GM12878 (cell line): Measurements from ENCODE around the gene RPS19BP1. TPM values are rescaled to one million over a fixed set of nuclear protein-coding genes. Genes with fewer than 3 reads are reported as not detected.

ENCODE experiments used
- ATAC-seq: fragments of 200-7000 bp; cut with Tn5 transposase; 3 replicates; pipeline ENCODE4 v1.9.1; 2020; ENCODE audit warnings: mild to moderate bottlenecking, moderate library complexity
- BruUV-seq: library from RNA; stranded (reverse); fragments of 400-500 nt; replicated peaks from 2 replicates; lab custom pipeline; 2021; lab: Mats Ljungman, UMichigan
- CTCF ChIA-PET: fragments of 300-600 bp; sonication (Branson Sonifier 250); formaldehyde crosslinking; extraction: SDS; loops from one replicate; lab custom pipeline; 2021; ENCODE audit warnings: inconsistent platforms; lab: Yijun Ruan, JAX
- POLR2A ChIA-PET: fragments of 350-600 bp; formaldehyde crosslinking; extraction: SDS; loops from one replicate; lab custom pipeline; 2021; ENCODE audit warnings: inconsistent platforms; lab: Charles Lee
- RAD21 ChIA-PET: fragments of 300-600 bp; sonication (Branson Sonifier 250); formaldehyde crosslinking; loops from one replicate; lab custom pipeline; 2023; ENCODE audit warnings: antibody characterized with exemption; ENCODE audit not compliant: unreplicated experiment; lab: Charles Lee
- SMC1A ChIA-PET: fragments of 300-600 bp; sonication (Branson Sonifier 250); formaldehyde crosslinking; loops from one replicate; lab custom pipeline; 2023; ENCODE audit not compliant: unreplicated experiment, uncharacterized antibody; lab: Charles Lee
- DNase-seq: peaks from one replicate; pipeline ENCODE4 v3.0.0-alpha.2; 2011; ENCODE audit warnings: low read depth, low spot score
- FAIRE-seq: peaks from 3 replicates; lab custom pipeline; 2011; peaks lifted over from hg19 to GRCh38; lab: Jason Lieb, UNC
- H2AFZ ChIP-seq: 2 replicates; pipeline ENCODE4 v1.6.0; 2011; ENCODE audit warnings: low read depth, low read length, control low read depth; ENCODE audit not compliant: control insufficient read depth
- H3K27ac ChIP-seq: 2 replicates; pipeline ENCODE4 v1.5.1; 2011; ENCODE audit warnings: control low read depth; ENCODE audit not compliant: control insufficient read depth, insufficient read depth
- H3K27me3 ChIP-seq, 2 experiments: replicated peaks in 1 of 2; 2 replicates each; pipeline versions ENCODE4 v1.6.0 to v1.6.1; 2011; ENCODE audit warnings: low read length in 1 of 2; ENCODE audit not compliant: control insufficient read depth in 2 of 2, insufficient read depth in 2 of 2
- H3K36me3 ChIP-seq, 2 experiments: 2 replicates each; pipeline ENCODE4 v1.5.1; 2011; ENCODE audit warnings: low read length in 1 of 2; ENCODE audit not compliant: control insufficient read depth in 2 of 2, insufficient read depth in 2 of 2
- H3K4me1 ChIP-seq: 2 replicates; pipeline ENCODE4 v1.6.1; 2011; ENCODE audit warnings: mild to moderate bottlenecking, low read length, moderate library complexity, mixed read lengths; ENCODE audit not compliant: control insufficient read depth, insufficient read depth
- H3K4me2 ChIP-seq: 2 replicates; pipeline ENCODE4 v1.6.0; 2011; ENCODE audit warnings: control low read depth; ENCODE audit not compliant: control insufficient read depth, insufficient read depth
- H3K4me3 ChIP-seq: fragments of 200-600 bp; sonication (generic); 2 replicates; pipeline ENCODE4 v1.5.1; 2016
- H3K79me2 ChIP-seq: 2 replicates; pipeline ENCODE4 v1.6.0; 2011; ENCODE audit warnings: low read length; ENCODE audit not compliant: control insufficient read depth, insufficient read depth
- H3K9ac ChIP-seq: 2 replicates; pipeline ENCODE4 v1.8.0; 2011; ENCODE audit warnings: low read length, control low read depth, mixed read lengths; ENCODE audit not compliant: control insufficient read depth, insufficient read depth
- H3K9me3 ChIP-seq: replicated peaks from 3 replicates; pipeline ENCODE4 v1.5.1; 2011; ENCODE audit warnings: mild to moderate bottlenecking, low read length; ENCODE audit not compliant: control insufficient read depth, insufficient read depth
- H4K20me1 ChIP-seq: 2 replicates; pipeline ENCODE4 v1.6.0; 2011; ENCODE audit not compliant: control insufficient read depth, insufficient read depth
- BACH1 ChIP-seq: fragments of 450-650 bp; IDR thresholded peaks from 2 replicates; pipeline ENCODE4 v1.6.1; 2017; ENCODE audit warnings: mild to moderate bottlenecking, borderline replicate concordance
- BCLAF1 ChIP-seq: fragments of 450-650 bp; IDR thresholded peaks from 2 replicates; pipeline ENCODE4 v1.6.1; 2017; ENCODE audit warnings: antibody characterized with exemption, mild to moderate bottlenecking, moderate library complexity
- EP300 ChIP-seq, 2 experiments: fragments of 150-350 bp in 1 of 2; IDR thresholded peaks; 2 replicates each; pipeline ENCODE4 v1.6.1; 2011 to 2012; ENCODE audit warnings: low read depth in 2 of 2, low read length in 2 of 2, borderline replicate concordance in 1 of 2, improper control_type of control experiment in 1 of 2, inconsistent platforms in 1 of 2; ENCODE audit not compliant: control insufficient read depth in 1 of 2
- JUND ChIP-seq: IDR thresholded peaks from 2 replicates; pipeline ENCODE4 v1.6.1; 2012; ENCODE audit warnings: low read depth, mild to moderate bottlenecking, low read length, improper control_type of control experiment, moderate library complexity
- NFXL1 ChIP-seq: fragments of 450-650 bp; IDR thresholded peaks from 2 replicates; pipeline ENCODE4 v1.6.1; 2017; ENCODE audit warnings: antibody characterized with exemption, mild to moderate bottlenecking, borderline replicate concordance
- PBX3 ChIP-seq: IDR thresholded peaks from 2 replicates; pipeline ENCODE4 v1.6.1; 2011; ENCODE audit warnings: mild to moderate bottlenecking, low read depth, low read length, moderate library complexity; ENCODE audit not compliant: insufficient replicate concordance
- SMARCA5 ChIP-seq: fragments of 450-650 bp; IDR thresholded peaks from 2 replicates; pipeline ENCODE4 v1.6.1; 2017; ENCODE audit warnings: mild to moderate bottlenecking
- TARDBP ChIP-seq: IDR thresholded peaks from 2 replicates; pipeline ENCODE4 v1.6.1; 2016; ENCODE audit warnings: borderline replicate concordance
- TCF12 ChIP-seq: IDR thresholded peaks from 2 replicates; pipeline ENCODE4 v1.6.1; 2011; ENCODE audit warnings: low read depth, mild to moderate bottlenecking, low read length
- TCF7 ChIP-seq: IDR thresholded peaks from 2 replicates; pipeline ENCODE4 v1.6.1; 2014; ENCODE audit warnings: antibody characterized with exemption, borderline replicate concordance
- ZBTB4 ChIP-seq: fragments of 450-650 bp; formaldehyde crosslinking; IDR thresholded peaks from 2 replicates; pipeline ENCODE4 v1.4.0; 2022; ENCODE audit warnings: mild to moderate bottlenecking, moderate library complexity
- ZBTB40 ChIP-seq: fragments of 450-650 bp; IDR thresholded peaks from 2 replicates; pipeline ENCODE4 v1.6.1; 2016; ENCODE audit warnings: mild to moderate bottlenecking, moderate library complexity, borderline replicate concordance
- ZNF622 ChIP-seq: fragments of 450-650 bp; IDR thresholded peaks from 2 replicates; pipeline ENCODE4 v1.6.1; 2017; ENCODE audit warnings: mild to moderate bottlenecking, inconsistent platforms
- WGBS: methylation state at CpG from one replicate; pipeline ENCODE4 v1.1.6; 2016; ENCODE audit warnings: low lambda C conversion rate; ENCODE audit not compliant: insufficient replicate concordance, insufficient coverage; ENCODE audit errors: missing lambda C conversion rate; 5-methylcytosine and 5-hydroxymethylcytosine counted together
- in situ Hi-C: fragments of 300-500 bp; cut with MboI; formaldehyde crosslinking; loops from 9 replicates; pipeline ENCODE4 v1.14.3; 2018; ENCODE audit warnings: mixed read lengths
- intact Hi-C: fragments of 100-400 bp; cut with micrococcal nuclease; formaldehyde crosslinking; loops from one replicate; pipeline ENCODE4 v1.14.2; 2022; ENCODE audit not compliant: unreplicated experiment
- polyA plus RNA-seq, 11 experiments: library from polyadenylated mRNA; depleted of rRNA in 4 of 11; unstranded in 6 of 11; stranded (reverse) in 5 of 11; fragments of >200 nt; fragmentation: Nextera tagmentation in 4 of 11; fragmentation: Illumina TruSeq in 1 of 11; extraction: Ambion mirVana in 4 of 11; extraction: Trizol in 1 of 11; gene quantifications; 1 replicate in 1 of 11; 2 replicates in 10 of 11; pipeline versions ENCODE4 v1.2.1 to v1.2.3, GENCODE V29; 2011 to 2016; ENCODE audit warnings: inconsistent platforms in 2 of 11, missing spikeins in 2 of 11, low read depth in 1 of 11
- total RNA-seq, 4 experiments: library from RNA; depleted of rRNA in 3 of 4; stranded (reverse); fragments of >200 nt in 3 of 4; fragmentation: Illumina TruSeq in 1 of 4; extraction: Trizol in 1 of 4; gene quantifications; 2 replicates each; pipeline versions ENCODE4 v1.2.1 to v1.2.3, GENCODE V29; 2013 to 2021

The RPS19BP1 gene
- total and polyA plus RNA-seq, 10 of the 15 experiments (the other 5 are each of a cell fraction or from before 2014, with no cell fraction given): 2.7 to 206 (median 78.6) TPM

- no TSS peak for BruUV-seq
- H2AFZ ChIP-seq: no peak overlapping the region
- H3K4me2 ChIP-seq: no peak overlapping the region
- H3K4me3 ChIP-seq: no peak overlapping the region
- no peaks in the 10 kb centered on the region for H3K36me3 ChIP-seq
- no peak for FAIRE-seq
- intact Hi-C loops: no loop called here
- H3K79me2 ChIP-seq: no peaks in the 10 kb centered on the region
- in situ Hi-C loops: no loop called here
- DNase-seq: no peak
- ChIA-PET POLR2A (no interaction called here), SMC1A (interaction anchor here (3.0 kb wide), 1 partner anchor 470 kb away, joined by 11 read pairs; no protein-coding TSS in a partner anchor), RAD21 (no interaction called here), CTCF (no interaction called here)
- H3K9me3 ChIP-seq: no peaks in the 10 kb centered on the region
- no peak overlapping the region for H3K27ac ChIP-seq
- ATAC-seq: no peak
- H4K20me1 ChIP-seq: no peaks in the 10 kb centered on the region
- WGBS: 2% methylated on average over 3 of the region's 3 CpGs
- peaks cover 6 to 17% of the 10 kb centered on the region in 2 experiments for H3K27me3 ChIP-seq
- no peak overlapping the region for H3K9ac ChIP-seq
- no peaks in the 10 kb centered on the region for H3K4me1 ChIP-seq
- TF ChIP-seq ZBTB4 (CRISPR knock-in tag): no peak
- no peak for TF ChIP-seq EP300 (IDR thresholded peaks at IDR 0.05; ENCODE audit: borderline replicate concordance in 1 of 2, control insufficient read depth in 1 of 2, low read depth in 2 of 2, low read length in 2 of 2)
- no peak for TF ChIP-seq NFXL1
- TF ChIP-seq PBX3: no peak
- no peak for TF ChIP-seq JUND
- TF ChIP-seq TARDBP: no peak
- no peak for TF ChIP-seq BACH1
- no peak for TF ChIP-seq SMARCA5
- TF ChIP-seq ZNF622: no peak
- no peak for TF ChIP-seq TCF7
- no peak for TF ChIP-seq BCLAF1
- TF ChIP-seq TCF12: no peak
- TF ChIP-seq ZBTB40: no peak
Measured at GRCh38 chr22:39554151-39554550, 21.6 kb upstream of the RPS19BP1 start.
